Iris pigment epithelial cell (primary cell): ENCODE results near the gene HTR5A.
"Not testable (repeated sequence)": the region's sequence is repeated elsewhere in the genome, so short reads cannot be mapped to it uniquely, and the experiment has no call there.

Experiments
- DNase-seq: peaks from one replicate; pipeline ENCODE4 v3.0.0-alpha.2; 2011; ENCODE audit warnings: low read depth

HTR5A gene

DNA sequence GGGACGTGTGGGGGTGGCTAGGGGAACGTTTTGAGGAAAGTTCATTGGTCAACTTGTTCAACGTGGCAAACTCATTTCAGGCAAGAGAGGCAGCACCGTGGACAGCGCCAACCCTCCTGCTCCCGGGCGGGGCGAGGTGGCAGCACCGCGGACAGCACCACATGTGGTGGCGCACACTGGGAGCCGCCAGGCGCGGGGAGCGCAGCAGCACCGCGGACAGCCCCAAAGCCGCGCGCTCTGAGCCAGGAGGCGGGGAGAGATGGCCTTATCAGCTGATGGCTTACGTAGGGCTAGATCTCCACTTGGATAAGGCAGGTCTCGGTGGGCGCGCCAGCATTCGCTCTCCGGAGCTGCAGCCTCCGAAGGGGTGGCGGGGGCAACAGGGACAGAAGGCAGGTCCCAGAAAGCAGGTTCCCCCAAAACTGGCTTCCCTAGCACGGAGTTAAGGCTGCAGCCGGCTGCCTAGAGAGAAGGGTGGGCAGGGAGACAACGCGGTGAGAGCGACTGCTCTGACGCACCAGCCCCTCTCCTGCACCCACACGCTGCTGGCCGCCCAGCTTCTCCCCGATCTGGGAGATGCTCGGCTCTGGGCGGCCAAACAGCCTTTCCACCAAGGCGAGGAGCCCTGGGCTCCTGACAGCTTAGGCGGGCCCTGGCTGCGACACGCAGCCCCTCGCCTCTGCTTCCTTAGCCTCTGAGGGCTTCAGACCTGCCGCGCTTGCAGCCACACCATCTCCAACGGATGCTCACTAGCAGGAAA, at the start of gene HTR5A:
TSS of gene HTR5A (plus strand) at position 333 of the 760 bp plus-strand sequence. CDS start 576 bp downstream, outside the sequence.
- peak; percentile 87 for DNase-seq

DNA sequence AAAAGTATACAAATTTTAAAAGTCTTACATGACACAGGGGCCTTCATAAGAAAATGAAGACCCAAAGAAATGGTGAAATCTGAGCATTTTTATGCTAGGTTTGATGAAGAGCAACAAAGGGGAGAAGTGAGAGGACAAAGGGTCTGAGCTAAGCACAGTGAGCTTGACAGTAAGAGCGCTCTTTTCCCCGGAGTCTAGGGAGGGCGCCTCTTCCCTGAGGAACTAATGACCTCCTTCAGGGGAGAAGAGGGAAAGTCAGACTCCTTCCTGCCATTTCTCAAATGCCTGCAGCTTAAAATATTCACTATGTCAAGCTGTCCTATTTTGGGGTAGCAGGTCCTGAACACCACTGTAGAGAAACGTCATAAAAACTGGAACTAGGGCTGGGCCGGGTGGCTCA, 49.1 kb upstream of the HTR5A start:
- DNase-seq = no peak

DNA sequence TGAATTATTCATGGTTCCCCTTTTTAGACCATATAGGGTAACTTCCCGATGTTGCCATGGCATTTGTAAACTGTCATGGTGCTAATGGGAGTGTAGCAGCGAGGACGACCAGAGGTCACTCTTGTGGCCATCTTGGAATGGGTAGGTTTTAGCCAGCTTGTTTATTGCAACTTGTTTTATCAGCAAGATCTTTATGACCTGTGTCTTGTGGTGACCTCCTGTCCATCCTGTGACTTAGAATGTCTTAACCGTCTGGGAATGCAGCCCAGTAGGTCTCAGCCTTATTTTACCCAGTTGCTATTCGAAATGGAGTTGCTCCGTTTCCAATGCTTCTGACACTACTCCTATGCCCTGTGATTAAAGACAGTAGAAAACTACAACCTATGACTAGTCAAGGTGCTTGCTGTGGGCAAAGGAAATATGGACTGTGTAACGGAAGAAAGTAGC, 48.4 kb upstream of the HTR5A start:
- no peak for DNase-seq

DNA sequence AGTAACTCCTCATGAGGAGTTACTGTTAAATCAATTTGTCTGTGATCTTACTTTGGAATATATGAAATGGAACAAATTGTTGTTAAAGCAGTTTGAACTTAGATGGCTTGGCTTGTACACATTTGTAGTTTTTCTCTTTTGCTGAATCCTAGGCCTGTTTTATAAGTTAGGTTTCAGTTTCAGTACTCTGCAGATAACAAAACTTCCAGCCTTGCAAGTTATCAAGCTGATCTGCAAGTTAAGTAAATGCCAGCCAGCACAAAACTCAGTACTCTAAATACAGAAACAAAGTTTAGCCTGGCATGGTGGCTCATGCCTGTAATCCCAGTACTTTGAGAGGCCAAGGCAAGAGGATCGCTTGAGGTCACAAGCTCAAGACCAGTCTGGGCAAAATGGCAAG, 42.2 kb upstream of the HTR5A start:
- DNase-seq = no peak

DNA sequence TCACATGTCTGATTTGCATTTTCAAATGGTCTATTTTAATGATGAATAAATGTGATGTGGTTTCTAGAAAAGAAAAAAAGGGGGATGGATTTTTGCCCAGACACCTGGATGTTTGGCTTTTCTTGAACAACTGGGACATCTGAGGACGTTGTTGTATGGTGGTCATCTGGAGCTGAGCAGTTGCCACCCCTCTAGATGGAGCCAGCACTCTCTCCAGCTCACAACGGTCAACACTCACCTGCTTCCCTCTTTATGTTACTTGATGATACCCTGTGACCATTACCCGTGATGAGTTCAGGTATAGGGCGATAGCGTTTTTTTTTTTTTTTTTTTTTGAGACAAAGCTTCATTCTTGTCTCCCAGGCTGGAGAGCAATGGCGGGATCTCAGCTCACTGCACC, 37.1 kb upstream of the HTR5A start:
- DNase-seq = no peak

DNA sequence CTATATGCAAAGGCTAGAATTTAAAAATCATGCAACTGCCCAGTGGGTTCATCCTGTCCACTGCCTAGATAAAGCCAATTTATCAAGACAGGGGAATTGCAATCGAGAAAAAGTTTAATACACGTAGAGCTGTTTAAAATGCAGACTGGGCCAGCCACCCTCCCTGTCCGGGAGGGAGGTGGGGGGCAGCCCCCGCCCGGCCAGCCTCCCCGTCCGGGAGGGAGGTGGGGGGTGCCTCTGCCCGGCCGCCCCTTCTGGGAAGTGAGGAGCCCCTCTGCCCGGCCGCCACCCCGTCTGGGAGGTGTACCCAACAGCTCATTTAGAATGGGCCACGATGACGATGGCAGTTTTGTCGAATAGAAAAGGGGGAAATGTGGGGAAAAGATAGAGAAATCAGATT, 35.6 kb upstream of the HTR5A start:
- DNase-seq = not testable (repeated sequence)

DNA sequence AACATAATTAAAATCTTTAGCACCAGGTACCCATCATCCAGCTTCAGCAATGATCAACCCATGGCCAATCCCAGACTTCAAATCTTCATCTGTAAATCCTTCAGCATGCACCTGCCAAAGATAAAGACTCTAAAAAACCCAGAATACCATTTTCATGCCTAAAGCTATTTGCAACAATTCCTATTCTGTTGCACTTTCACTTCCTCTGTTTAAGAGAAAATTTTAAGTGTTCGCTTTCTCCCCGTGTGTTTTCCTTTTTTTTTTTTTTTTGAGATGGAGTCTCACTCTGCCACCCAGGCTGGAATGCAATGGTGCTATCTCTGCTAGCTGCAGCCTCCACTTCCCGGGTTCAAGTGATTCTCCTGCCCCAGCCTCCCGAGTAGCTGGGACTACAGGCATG, 31.8 kb upstream of the HTR5A start:
- no peak for DNase-seq

DNA sequence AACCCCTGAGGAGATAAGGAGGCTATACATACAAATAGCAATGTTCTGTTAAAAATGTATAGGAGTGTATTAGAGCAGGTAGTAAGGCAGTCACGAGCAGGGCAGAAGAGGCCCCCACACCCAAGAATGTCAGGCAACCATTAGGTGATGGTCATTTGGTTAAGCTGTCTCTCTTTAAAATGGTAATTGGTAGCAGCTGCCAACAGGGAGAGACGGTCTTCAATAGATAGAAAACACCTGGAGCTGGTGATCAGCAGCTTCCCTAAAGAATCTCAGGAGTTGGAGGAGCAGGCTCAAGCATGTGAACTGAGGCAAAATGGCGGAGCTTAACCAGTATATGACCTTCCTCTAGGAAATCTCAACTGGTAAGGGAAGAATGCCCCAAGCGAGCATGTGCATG, 26.4 kb upstream of the HTR5A start:
- DNase-seq = no peak

DNA sequence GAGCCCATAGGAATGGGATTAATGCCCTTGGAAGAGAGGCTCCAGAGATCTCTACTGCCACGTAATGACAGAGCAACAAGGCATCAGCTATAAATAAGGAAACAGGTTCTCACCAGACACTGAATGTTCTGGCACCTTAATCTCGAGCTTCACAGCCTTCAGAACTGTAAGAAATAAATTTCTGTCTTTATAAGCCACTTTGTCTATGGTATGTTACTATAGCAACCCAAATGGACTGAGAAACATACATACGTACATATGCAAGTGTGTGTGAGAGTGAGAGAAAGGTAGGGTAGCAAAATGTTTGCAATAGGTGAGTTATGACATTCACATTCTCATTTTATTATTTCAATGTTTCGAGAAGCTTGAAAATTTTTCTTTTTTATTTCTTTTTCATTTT, 22.1 kb upstream of the HTR5A start:
- no peak for DNase-seq

DNA sequence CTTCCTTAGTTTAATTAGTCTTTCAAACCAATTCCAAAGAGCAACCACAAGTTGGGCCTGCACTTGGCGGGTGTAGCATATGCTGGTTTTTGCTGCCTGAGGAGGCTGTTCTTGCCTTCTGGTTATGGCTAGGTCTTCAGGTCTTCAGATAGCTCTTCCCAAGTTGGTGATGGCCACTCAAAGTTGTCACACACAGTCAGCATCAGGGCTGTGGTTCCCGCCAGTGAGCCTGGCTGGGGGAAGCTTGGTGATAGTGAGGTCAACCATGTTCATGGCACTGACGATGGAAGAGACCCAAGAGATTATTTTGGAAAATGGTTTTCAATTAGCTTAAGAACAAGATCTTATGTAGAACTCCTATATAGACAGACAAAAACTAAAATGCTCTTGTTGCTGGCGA, 18.8 kb upstream of the HTR5A start:
- DNase-seq = no peak

DNA sequence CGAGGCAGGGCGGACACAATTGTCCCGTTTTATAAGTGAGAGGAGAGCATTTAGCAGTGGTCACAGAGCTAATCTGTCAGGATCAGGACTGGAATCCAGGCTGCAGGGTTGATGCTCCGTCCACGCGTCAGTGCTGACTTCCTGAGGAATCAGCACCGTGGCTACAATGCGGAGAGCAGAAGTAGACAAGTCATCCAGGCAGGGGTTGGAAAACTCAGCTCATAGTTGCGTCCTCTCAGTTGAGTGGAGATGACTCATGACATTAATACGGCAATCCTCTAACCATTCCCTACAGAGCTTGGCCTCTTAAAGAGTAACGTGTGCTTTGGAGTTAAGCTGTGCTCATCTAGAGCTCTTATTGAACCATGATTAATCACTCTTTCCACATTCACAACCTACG, 17.1 kb upstream of the HTR5A start:
- peak; percentile 9 for DNase-seq

DNA sequence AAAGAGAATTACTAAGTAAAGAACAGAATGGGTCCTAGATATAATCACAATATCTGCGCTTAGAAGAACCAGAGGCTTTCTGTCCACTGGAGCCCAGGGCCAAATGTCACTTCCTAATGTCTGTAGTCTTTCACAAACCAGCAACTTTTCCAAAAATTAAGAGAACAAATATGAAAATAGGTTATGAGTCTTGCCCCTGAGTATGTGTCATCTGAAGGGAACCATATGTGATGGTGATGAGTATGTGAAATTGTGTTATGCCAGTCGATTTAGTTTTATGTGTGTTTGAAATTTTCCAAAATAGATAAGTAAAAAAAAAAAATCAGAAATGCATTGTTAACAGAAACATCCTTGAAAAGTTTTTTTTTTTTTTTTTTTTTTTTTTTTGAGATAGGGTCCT, 15.4 kb upstream of the HTR5A start:
- no peak for DNase-seq

DNA sequence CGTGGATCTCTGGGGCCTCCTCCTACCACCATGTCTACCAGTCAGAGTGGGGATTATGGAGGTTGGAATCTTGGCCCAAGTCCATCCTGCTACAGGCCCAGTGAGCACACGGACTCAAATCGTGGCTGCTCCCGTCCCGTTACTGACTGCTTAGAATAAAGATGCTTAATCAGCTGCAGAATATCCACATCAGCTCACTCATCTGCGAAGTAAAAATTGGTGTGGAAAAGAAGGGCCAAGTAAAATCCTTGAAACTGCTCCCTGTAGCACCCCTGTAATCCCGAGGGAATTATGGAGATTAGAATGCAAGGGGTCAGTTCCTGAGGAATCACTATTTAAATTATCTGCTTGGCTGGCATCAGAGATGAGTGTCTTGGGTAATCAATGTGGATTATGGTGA, 13.0 kb upstream of the HTR5A start:
- DNase-seq = no peak

DNA sequence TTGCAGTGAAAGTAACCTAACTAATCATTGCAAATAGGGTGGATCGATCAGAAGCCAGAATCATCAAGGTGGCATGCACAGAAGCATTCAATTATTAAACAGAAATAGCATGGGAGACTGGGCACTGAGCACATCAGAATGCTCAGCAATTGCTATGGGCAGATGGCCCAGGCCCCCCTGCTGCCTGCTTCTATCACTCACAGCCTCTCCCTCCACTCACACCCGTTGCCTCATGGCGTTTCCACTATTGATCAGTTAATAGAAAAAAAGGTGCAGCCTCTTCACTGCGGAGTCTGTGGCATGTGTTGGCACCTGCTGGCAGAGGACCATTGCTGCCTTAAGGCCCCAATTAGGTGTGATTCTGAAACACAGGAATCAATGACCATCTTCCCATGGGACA, 11.2 kb upstream of the HTR5A start:
- DNase-seq = no peak

DNA sequence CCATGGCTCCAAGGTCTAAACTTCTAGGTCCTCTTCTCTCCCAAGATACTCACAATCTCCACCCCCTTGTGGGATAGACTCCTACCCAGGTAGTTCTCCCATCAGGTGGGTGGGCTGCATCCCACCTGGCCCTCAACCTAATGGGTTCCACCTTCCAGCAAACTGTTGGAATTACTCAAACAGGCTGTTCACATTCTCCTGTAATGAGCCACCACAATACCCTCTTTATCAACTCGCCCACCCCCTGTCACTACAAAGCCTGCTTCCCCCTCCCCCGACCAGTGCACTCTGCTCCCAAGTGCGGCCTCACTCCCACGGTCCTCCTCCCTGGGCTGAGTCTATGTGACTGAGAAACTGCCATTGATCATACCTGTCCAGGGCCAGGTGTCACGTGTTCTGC, 10.4 kb upstream of the HTR5A start:
- no peak for DNase-seq

DNA sequence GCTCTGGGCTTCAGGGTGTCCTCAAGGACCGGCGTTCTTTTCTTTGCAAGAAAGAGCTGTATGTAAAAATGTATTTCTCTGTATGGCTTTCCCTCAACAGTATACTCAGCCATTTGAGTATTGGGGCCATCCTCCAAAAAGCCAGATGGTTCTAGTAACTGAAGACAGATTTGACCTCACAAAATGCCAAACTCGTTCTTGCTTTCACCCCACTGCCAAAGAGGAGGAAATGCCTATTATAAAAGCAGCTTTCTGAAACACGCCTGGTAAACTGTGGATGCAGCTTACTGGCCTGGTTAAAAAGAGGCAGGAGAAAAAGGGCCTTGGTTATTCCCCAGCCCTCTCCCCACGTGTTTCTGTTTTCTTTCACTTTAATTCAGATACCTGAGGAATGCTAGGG, 7.7 kb upstream of the HTR5A start:
- DNase-seq = no peak

DNA sequence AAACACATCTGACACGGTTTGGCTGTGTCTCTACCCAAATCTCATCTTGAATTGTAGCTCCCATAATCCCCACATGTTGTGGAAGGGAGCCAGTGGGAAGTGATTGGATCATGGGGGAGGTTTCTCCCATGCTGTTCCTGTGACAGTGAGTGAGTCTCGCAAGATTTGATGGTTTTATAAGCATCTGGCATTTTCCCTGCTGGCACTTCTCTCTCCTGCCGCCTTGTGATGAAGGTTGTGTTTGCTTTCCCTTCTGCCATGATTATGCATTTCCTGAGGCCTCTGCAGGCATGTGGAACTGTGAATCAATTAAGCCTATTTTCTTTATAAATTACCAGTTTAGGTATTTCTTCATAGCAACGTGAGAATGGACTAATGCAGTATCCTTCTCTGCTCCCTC, 5.9 kb upstream of the HTR5A start:
- no peak for DNase-seq

DNA sequence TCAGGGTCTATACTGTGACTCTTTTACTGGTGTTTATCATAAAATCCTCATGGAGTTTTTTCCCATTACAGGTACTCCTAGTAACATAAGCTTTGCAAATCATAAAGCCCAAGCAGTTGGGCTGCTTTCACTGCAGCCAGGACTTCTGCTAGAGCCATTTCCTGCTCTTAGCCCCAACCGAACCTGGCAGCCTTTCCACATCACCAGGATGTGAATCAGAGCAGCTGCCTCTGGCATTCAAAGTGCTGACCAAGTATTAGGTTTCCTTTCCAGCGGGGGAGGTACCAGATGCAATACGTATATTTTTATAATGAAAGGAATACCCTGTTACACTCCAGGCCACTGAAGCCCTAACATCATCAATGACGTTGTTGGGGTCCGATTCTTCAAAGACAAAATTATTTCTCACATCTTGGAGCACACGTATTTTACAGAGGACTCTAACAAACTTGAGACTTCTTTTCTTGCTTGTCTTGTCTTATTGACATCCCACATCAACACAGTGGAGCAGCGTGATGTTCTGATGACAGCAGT, 3.6 kb upstream of the HTR5A start:
- peak; percentile 74 for DNase-seq

DNA sequence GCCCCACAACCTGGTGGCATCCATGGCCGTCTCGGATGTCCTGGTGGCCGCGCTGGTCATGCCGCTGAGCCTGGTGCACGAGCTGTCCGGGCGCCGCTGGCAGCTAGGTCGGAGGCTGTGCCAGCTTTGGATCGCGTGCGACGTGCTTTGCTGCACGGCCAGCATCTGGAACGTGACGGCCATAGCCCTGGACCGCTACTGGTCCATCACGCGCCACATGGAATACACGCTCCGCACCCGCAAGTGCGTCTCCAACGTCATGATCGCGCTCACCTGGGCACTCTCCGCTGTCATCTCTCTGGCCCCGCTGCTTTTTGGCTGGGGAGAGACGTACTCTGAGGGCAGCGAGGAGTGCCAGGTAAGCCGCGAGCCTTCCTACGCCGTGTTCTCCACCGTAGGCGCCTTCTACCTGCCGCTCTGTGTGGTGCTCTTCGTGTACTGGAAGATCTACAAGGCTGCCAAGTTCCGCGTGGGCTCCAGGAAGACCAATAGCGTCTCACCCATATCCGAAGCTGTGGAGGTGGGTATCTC, 1.1 kb downstream of the HTR5A start:
- DNase-seq = no peak

DNA sequence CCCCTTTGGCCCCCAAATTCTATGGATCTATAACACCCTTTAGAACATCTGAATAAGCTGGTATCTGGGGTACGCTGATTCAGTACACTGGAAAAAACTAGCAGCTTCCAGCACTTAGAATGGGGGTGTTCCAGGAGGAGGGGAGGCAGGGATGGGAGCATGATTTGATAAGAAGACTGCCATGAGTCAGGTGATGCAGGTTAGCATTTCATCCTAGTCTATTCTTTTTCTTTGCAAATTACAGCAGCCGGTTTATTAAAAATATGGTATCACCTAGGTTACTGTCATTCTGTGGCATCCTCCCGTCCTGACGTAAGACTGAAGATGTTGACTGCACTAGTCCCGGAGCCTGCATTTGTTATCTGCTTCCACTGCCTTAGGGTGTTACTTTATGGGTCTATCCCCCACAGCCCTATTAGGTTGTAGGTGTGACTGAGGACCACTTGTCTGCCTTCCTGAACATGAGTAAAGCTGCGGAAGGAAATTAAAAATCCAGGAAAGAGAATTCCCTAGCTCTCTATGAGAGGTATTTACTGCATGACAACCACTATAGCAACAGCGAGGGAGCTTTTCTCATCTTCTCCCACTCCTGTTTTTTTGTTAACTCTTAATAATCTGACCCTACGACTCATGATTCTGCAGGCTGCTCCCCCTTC, 1.9 kb downstream of the HTR5A start:
- no peak for DNase-seq

DNA sequence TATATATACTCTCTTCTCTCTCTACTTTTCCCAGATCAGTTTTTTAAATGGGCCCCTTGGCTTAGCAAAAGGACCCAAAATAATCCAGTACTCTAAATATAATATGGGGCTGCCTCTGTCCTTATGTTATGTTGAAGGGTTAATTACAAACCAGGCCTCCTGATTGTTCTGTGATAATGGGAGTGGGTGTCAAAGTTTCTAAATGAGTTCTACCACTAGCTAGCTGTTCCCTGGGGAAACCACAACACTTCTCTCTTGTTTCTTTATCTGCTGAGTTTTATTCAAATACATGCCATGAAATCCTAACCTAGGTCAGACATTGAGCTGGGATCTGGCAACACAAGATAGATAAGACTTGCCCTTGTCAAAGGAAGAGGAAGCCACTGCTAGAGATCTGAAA, 3.8 kb downstream of the HTR5A start:
- no peak for DNase-seq

DNA sequence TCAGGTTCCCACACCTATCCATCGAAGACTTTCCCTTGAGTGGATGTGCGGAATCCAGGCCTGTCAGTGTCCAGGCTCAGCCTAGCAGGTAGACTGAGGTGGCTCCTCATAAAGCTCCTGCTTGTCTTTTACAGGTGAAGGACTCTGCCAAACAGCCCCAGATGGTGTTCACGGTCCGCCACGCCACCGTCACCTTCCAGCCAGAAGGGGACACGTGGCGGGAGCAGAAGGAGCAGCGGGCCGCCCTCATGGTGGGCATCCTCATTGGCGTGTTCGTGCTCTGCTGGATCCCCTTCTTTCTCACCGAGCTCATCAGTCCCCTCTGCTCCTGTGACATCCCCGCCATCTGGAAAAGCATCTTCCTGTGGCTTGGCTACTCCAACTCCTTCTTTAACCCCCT, 13.9 kb downstream of the HTR5A start:
- DNase-seq = no peak

DNA sequence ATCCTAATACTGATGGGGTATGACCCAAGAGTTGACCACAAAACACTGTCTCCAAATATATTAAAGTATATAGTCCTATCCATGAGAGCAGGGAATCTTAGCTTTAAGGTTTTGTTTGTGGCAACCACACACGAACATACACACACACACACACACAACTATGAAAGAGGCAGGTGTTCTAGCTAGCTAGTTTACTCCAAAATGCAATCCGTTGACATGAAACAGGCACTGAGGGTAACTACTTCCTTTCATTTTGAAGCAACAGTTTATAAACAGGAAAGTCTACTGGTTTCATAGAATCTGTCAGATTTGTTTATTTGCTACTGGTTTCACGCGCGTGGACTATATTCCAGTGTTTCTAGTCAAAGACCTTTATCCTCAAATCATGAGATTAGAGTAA, 14.8 kb downstream of the HTR5A start:
- no peak for DNase-seq
